Stimulated activated naive CD4-positive, alpha-beta T cell treated with Interleukin-2 at 50 U/mL for 16 hours (primary cell): ENCODE results near the gene HMGB3.
"Not testable (repeated sequence)": the region's sequence is repeated elsewhere in the genome, so short reads cannot be mapped to it uniquely, and the experiment has no call there.

ENCODE experiments used
- DNase-seq: peaks from one replicate; lab custom pipeline; 2025; lab: John Stamatoyannopoulos, UW

The HMGB3 gene

DNA sequence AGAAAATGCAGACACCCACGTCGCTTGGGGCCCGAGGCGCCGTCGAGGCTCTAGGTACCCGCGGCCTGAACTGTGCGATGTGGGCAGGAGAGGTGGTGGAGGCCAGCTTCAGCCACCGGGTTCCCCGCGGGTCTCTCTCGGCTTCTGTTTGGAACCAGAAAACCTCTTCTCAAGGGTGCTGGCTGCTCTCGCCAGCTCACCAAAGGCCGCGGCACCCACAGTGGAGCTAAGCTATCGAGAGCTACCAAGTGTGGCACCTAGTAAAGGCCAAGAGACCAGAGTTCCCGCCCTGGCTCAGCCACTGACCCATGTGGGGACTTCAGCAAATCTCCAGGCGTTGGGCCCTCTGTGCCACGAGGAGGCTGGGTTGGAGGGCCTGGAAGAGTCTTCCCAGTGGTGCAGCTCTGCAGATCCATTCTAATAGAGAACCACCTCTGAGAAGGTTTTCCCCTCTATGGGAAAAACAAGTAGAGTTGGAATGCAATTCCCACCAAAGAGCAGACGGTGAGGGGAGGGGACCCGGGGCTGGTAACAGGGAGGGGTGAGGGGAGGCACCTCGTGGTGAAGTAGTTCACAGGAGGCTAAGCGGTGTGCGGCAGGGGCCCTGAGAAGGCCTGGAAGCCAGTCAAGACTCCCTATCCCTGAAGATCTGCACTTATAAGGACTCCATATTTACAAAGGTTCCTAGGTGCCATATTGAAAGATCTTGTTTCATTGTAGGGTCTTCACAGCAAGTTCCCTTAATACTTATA is 5.5 kb upstream of the HMGB3 start:
- DNase-seq, result no peak

DNA sequence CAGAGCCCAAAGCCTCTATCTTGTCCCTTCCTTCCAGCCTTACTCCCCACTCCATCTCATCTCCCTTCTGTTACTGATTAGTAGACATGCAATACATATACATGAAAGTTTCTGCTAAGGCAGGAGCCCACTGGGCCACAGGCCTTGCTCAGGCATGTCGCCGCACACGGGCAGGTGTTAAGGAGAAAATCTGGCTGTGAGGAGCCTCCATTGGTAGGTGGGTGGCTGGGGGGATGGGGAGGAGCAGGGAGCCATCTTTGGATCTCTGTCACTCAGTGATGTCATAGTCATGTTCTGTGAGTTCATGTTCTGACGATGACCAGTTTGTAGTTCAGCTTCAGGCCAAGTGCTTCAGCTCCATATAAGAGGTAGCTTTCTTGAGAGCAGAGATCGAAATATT is 2.9 kb upstream of the HMGB3 start:
- no peak for DNase-seq

DNA sequence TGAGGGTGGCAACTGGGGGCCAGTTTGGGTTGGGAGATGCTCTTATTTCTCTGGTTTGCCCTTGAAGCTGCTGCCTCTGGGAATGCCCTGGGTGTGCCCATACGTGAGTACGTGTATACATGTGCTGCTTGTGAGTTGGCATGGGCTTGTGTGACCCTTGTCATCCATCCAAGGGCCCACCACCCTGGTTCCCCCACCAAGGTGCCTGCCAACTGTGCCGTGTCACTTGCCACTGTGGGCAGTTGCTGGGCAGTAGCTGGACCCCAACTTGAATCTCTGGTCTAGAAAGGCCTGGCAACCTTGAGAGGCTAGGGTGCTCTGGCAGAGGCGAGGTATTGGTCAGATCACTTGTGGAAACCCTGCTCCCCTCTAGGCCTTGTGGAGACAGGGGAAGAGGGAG is 2.4 kb upstream of the HMGB3 start:
- DNase-seq, result no peak

DNA sequence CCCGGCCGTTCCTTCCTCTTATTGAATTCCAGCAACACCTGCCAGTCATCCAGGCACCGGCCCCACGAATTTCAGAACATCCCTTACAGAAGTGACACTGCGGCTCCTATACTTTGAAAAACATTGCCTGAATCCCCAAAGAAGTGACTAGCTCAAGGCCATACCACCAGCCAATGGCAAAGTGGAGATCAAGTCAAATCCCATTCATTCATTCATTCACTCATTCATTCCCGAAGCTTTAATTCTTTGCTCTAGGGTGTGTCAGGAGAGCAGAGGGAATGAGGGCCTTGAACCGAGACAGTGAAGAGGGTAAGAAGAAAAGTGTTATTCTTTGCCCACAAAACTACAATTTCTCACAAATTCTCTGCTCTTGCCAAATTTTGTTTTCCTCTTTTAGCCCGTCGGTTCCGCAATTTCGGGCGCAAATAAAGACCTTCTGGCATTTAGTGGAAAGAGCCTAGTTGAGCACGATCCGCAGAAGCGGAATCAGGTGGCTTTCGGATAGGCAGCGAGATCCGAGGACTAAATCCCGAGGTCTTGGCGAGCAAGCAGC is 824 bp upstream of the HMGB3 start:
- DNase-seq, result no peak

DNA sequence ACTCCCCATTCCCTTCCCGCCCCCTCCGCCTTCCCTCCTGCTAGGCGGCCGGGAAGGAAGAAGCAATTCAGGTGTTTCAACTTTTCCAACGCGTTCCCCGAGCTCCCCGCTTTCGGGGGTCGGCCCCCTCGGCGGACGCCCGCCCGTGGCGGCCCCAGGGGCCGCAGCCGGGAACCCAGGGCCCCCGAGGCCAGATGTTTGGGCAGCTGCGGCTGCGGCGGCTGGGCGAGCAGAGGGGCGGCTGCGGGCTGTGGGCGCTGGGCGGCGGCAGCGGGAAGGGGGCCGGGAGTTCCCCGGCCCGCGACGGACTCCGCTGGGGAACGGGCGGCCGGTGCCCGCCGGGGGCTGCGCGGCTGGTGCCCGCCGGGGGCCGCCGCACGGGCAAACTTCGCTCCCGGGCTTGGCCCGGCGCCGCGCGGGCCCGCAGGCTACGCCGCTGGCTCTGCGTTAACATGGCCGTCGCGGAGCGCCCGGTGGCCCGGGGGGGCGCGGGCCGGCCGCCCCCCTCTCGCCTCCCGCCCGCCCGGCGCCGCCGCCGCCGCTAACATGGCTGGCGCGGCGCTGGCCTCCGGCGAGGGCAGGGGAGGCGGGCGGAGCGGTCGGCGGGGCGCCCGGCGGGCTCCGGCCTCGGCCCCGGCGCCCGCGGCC is 510 bp downstream of the HMGB3 start:
- DNase-seq, result no peak

DNA sequence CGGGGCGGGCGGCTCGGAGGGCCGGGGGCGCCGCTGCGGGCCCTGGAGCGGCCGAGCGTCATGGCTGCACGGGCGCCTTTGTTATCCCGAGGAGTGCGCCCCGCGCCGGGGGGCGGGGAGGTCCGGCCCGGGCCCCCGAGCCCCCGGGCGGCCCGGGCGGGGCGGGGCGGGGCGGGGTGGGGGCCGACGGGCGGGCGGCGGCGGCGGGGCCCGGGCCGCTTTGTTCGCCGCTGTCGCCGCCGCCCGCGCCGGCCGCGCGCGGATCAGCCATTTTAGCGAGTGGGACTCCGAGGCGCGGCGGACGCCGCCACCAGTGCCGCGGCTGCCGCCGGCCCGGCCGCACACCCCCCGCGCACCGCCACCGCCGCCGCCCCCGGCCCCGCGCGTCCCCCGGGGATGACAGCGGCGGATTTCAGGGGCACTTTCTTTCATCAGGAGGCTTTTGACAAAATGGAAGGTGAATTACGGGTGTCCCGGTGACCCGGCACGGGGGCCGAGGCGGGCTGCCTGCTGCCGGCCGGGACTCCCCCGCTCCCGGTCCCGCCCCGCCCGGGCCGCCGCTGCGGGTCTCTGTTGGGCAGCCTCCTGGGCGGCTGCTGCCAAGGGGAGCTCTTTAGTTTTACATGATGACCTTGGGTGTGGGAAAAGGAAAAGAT is 1.2 kb downstream of the HMGB3 start:
- DNase-seq, result no peak

DNA sequence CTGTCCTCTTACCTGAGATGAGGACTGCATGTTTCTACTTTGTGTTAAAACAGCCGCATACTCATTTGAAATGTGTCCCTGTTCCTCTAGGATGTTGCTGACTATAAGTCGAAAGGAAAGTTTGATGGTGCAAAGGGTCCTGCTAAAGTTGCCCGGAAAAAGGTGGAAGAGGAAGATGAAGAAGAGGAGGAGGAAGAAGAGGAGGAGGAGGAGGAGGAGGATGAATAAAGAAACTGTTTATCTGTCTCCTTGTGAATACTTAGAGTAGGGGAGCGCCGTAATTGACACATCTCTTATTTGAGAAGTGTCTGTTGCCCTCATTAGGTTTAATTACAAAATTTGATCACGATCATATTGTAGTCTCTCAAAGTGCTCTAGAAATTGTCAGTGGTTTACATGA is 4.6 kb downstream of the HMGB3 start:
- not testable (repeated sequence) for DNase-seq

DNA sequence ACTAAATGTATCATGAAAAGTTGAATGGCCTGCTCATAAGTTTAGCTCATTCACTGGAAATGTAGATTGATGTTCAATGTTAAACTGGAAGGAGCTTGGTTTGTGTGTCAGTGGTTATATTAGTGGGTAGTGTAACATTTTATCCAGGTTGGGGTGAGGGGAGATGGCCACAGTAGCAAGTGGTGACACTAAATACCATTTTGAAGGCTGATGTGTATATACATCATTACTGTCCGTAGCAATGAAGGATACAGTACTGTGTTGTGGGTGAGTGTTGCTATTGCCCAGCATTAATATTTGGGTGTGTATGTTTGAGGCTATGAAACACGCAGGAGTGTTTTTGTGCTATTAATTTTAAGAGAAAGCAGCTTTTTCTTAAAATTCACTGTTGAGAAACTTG is 6.3 kb downstream of the HMGB3 start:
- DNase-seq, result no peak

DNA sequence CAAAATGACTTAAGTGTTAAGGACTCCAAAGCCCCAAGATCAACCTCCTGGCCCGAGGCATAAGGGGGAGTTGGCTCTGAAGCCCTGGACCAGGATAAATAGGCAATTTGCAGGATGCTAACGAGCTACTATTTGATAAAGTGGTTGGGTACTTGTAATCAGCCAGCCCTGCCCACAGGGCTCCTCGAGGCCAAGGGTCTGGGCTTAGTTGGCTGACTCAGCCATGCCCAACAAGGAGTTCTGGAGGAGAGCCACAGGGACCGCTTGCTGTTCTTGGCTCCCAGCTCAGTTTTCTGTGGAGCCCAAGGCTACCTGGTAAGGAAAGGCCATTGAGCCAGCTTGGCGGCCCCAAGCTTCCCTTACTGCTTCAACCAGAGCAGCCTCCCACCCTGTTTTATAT is 7.8 kb downstream of the HMGB3 start:
- no peak for DNase-seq

DNA sequence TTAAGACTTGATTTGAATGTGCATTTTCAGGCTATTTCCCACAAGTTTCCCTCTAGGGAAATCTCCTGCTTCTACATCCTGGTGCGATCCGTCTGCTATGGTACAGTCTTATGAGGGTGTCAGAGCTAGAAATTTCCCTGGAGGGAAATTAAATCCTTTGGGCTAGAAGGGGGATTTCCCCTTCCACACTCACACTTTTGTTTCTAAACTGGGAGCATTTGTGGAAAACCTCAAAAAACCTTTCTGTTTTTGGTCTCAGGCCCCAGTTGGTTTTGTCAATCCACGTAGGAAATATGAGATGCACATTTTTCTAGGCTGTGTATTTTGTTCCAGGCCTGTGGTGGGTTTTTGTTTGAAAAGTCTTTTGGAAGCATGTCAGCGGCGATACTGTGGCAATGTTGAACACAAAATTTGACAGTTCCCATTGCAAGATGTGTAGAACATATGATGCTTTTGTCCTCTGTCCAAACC is 17.8 kb downstream of the HMGB3 start:
- no peak for DNase-seq

DNA sequence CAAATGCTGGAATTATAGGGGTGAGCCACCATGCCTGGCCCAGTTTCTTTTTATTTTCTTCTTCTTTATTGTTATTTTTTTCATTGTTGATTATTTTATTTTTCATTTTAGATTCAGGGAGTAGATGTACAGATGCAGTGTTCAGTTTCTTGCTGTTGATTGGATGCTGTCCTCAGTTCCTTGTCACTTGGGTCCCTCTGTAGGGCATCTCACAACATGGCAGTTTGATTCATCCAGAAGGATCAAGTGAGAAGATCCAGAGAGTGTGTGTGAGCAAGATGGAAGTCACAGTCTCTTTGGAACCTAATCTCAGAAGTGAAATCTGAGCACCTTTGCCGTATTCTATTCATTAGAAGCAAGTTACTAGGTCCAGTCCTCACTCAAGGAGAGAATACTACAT is 20.9 kb downstream of the HMGB3 start:
- no peak for DNase-seq

DNA sequence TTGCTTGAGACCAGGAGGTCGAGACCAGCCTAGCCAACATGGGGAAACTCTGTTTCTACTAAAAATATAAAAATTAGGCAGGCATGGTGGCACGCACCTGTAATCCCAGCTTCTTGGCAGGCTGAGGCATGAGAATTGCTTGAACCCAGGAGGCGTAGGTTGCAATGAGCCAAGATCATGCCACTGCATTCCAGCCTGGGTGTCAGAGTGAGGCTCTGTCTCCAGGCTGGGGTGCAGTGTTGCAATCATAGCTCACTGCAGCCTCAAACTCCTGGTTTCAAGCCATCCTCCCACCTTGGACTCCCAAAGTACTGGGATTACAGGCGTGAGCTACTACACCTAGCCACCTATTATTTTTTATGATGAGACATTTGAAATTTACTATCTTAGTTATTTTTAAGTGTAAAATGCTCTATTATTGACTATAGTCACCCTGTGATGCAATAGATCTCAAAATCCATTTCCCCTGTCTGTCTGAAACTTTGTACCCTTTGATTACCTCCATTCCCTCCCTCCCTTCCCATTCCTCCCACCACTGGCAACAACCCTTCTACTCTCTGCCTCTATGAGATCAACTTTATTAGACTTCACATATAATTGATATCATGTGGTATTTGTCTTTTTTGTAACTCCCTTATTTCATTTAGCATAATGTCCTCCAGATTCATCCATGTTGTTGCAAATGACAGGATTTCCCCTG is 23.4 kb downstream of the HMGB3 start:
- no peak for DNase-seq

DNA sequence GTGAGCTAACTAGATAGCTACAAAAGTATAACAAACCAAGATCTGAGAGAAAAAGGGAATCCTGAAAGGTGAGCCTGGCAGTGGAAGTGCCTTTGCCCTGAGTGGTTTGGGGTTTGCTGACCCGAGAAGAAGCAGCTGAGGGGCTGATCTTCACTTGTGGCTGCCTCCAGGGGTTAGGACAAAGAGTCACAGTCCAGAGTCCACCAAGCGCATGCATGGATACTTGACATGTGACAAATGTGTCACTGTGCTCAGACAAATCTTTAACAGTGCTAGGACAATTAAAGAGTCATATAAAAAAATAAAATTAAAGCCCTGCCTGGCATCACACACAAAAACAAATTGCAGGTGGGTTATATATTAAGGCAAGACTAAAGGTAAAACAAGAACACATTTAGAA is 26.4 kb downstream of the HMGB3 start:
- DNase-seq, result no peak

DNA sequence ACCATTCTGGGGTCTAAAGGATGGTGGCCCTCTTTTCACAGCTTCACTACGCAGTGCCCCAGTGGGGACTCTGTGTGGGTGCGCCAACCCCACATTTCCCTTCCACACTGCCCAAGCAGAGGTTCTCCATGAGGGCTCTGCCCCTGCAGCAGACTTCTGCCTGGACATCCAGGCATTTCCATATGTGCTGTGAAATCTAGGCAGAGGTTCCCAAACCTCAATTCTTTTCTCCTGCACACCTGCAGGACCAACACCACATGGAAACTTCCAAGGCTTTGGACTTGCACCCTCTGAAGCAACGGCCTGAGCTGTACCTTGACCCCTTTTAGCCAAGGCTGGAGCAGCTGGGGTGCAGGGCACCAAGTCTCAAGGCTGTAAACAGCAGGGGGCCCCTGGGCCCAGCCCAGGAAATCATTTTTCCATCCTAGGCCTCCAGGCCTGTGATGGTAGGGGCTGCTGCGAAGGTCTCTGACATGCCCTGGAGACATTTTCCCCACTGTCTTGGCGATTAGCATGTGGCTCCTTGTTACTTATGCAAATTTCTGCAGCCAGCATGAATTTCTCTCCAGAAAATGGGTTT is 30.1 kb downstream of the HMGB3 start:
- no peak for DNase-seq

DNA sequence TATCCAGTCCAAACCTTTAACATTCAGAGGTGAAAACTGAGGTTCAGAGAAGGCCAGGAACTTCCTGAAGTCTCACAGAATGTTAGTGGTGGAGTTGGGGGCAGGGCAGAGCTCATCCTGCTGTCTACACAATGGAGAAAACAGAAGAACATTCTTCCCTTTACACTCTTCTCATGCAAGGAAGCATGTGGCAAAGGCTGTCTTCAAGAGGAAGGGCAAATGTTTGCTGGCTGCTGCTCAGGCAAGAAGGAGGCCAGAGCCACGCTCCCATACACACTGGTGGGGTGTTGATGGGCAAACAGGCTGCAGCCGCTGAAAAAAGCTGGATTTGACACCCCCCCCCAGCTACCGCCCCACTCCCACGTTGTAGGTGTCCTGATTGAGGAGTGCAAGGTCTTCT is 32.5 kb downstream of the HMGB3 start:
- no peak for DNase-seq

DNA sequence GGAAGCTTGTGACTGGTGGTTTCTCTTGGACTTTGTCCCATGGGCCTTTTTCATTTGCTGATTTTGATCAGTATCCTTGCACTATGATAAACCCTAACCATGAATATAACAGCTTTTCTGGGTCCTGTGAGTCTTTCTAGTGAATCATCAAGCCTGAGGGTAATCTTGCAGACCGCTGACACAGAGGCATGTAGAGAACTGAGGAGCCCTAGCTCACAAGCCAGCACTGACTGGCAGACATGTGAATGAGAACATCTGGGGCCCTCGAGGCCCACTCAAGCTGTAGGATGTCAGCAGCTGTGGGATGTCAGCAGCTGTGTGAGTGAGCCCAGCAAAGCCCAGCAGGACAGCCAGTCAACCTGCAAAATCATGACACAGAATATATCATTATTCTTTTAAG is 36.7 kb downstream of the HMGB3 start:
- DNase-seq, result no peak

DNA sequence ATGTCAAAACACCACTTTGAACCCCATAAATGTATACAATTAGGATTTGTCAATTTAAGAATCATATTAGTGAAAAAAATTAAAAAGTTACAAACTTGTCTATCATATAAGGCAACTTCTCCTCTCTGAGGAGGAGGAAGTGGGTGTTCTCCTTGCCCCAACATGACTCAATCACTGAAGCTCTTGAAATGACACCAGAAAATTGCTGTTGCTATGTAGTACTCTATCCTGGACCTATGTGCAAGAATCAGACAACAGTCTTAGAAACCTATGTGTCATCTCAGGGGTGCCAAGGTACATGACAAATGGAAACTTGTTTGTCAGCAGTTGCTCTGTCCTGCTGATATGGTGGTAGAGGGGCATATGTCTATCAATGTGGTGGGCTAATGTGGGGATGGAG is 47.7 kb downstream of the HMGB3 start:
- no peak for DNase-seq

DNA sequence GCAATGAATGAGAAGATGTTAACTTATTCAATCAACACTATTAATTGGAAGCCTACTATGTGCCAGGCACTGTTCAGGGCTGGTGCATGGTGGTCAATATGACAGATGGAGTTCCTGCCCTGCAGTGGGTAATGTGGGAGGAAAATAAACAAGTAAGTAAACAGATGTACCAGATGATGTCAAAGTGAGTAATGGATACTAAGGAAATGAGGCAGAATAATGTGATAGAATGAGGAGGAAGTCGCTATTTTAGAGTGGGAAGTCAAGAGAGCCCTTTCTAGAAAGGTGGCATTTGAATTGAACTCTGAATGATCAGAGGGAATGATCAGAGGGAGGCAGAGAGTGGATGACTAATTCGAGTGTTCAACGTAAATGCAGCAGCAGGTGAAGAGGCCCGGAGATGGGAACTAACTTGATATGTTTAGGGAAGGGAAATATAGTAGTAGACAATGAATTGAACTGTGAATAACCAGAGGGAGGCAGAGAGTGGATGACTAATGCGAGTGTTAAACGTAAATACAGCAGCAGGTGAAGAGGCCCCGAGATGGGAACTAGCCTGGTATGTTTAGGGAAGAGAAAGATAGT is 48.3 kb downstream of the HMGB3 start:
- DNase-seq, result no peak

DNA sequence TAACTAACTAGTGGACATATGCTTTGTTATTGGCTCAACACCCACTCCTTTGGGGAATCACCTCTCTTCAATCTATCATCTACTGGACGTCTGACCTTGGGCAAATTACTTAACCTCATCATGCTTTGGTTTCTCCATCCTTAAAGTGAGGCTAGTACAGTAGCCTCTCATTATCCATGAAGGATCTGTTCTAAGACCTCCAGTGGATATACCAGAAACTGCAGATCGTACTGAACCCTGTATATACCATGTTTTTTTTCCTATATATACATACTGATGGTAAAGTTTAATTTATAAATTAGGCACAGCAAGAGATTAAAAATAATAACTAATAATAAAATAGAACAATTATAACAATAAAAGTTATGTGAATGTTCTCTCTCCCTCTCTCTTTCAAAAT is 56.2 kb downstream of the HMGB3 start:
- DNase-seq, result no peak
